ACC112 (cell line): ENCODE data around the gene PSMF1.

Experiments
- H2AFZ ChIP-seq: fragments of 200-600 bp; sonication (generic); one replicate; pipeline ENCODE4 v1.6.0; 2017; ENCODE audit warnings: antibody characterized with exemption, low read length; ENCODE audit not compliant: unreplicated experiment
- H3K27ac ChIP-seq: fragments of 200-600 bp; sonication (generic); 2 replicates; pipeline ENCODE4 v1.5.1; 2014; ENCODE audit warnings: low read depth, mild to moderate bottlenecking, antibody characterized with exemption, low read length, moderate library complexity
- H3K27me3 ChIP-seq: fragments of 200-600 bp; sonication (generic); 2 replicates; pipeline ENCODE4 v1.6.1; 2014; ENCODE audit warnings: mild to moderate bottlenecking, antibody characterized with exemption, low read length, moderate library complexity, mixed read lengths; ENCODE audit not compliant: insufficient read depth
- H3K36me3 ChIP-seq: fragments of 200-600 bp; sonication (generic); 2 replicates; pipeline ENCODE4 v1.6.1; 2016; ENCODE audit warnings: mild to moderate bottlenecking, antibody characterized with exemption, low read length, moderate library complexity, mixed read lengths; ENCODE audit not compliant: insufficient read depth
- H3K4me1 ChIP-seq: fragments of 200-600 bp; sonication (generic); one replicate; pipeline ENCODE4 v1.6.1; 2016; ENCODE audit warnings: low read length, mixed read lengths; ENCODE audit not compliant: insufficient read depth, unreplicated experiment, control insufficient read depth
- H3K4me3 ChIP-seq: fragments of 200-600 bp; sonication (generic); 2 replicates; pipeline ENCODE4 v1.5.1; 2014; ENCODE audit warnings: mild to moderate bottlenecking, low read depth, low read length
- H3K79me2 ChIP-seq: fragments of 200-600 bp; sonication (generic); one replicate; pipeline ENCODE4 v1.6.0; 2016; ENCODE audit warnings: low read length; ENCODE audit not compliant: control insufficient read depth, unreplicated experiment, insufficient read depth

Gene PSMF1

GRCh38 chr20:1101533-1101932 is 16.9 kb upstream of the PSMF1 start:
- Histone ChIP-seq H3K36me3 (no peaks in the 10 kb centered on the region), H3K79me2 (no peaks in the 10 kb centered on the region), H3K4me1 (no peaks in the 10 kb centered on the region), H3K27me3 (no peaks in the 10 kb centered on the region; the same call in 1 of the 2 replicates), H2AFZ (no peak overlapping the region), H3K27ac (no peak overlapping the region), H3K4me3 (no peak overlapping the region)

- Histone ChIP-seq H3K36me3 (no peaks in the 10 kb centered on the region), H3K79me2 (no peaks in the 10 kb centered on the region), H3K27me3 (no peaks in the 10 kb centered on the region; the same call in 1 of the 2 replicates), H3K4me1 (no peaks in the 10 kb centered on the region), H2AFZ (no peak overlapping the region), H3K27ac (no peak overlapping the region), H3K4me3 (no peak overlapping the region)
These were observed 16.4 kb upstream of the PSMF1 start for GRCh38 chr20:1102016-1102415.

- Histone ChIP-seq H3K4me1 (no peaks in the 10 kb centered on the region), H3K4me3 (no peak overlapping the region), H3K27me3 (no peaks in the 10 kb centered on the region), H3K27ac (no peak overlapping the region), H3K79me2 (no peaks in the 10 kb centered on the region), H3K36me3 (no peaks in the 10 kb centered on the region), H2AFZ (no peak overlapping the region)
These were observed 14.7 kb upstream of the PSMF1 start for GRCh38 chr20:1103751-1104150.

GRCh38 chr20:1105599-1106194 is 12.7 kb upstream of the PSMF1 start:
- no peaks in the 10 kb centered on the region for H3K4me1 ChIP-seq
- no peaks in the 10 kb centered on the region for H3K79me2 ChIP-seq
- H3K4me3 ChIP-seq: no peak overlapping the region
- no peak overlapping the region for H2AFZ ChIP-seq
- H3K27me3 ChIP-seq: no peaks in the 10 kb centered on the region
- no peaks in the 10 kb centered on the region for H3K36me3 ChIP-seq
- H3K27ac ChIP-seq: no peak overlapping the region

- H3K36me3 ChIP-seq: no peaks in the 10 kb centered on the region
- H3K79me2 ChIP-seq: no peaks in the 10 kb centered on the region
- H3K4me1 ChIP-seq: no peaks in the 10 kb centered on the region
- H2AFZ ChIP-seq: no peak overlapping the region
- H3K4me3 ChIP-seq: no peak overlapping the region
- H3K27ac ChIP-seq: no peak overlapping the region
- H3K27me3 ChIP-seq: no peaks in the 10 kb centered on the region
These were observed 11.2 kb upstream of the PSMF1 start for GRCh38 chr20:1107176-1107575.

GRCh38 chr20:1108437-1108920 is 9.9 kb upstream of the PSMF1 start:
- Histone ChIP-seq H2AFZ (no peak overlapping the region), H3K4me1 (no peaks in the 10 kb centered on the region), H3K79me2 (no peaks in the 10 kb centered on the region), H3K36me3 (no peaks in the 10 kb centered on the region), H3K4me3 (no peak overlapping the region), H3K27ac (no peak overlapping the region), H3K27me3 (no peaks in the 10 kb centered on the region)

- Histone ChIP-seq H3K36me3 (no peaks in the 10 kb centered on the region), H3K27me3 (no peaks in the 10 kb centered on the region), H3K27ac (no peak overlapping the region), H2AFZ (no peak overlapping the region), H3K4me3 (no peak overlapping the region), H3K79me2 (peaks cover 4% of the 10 kb centered on the region), H3K4me1 (no peaks in the 10 kb centered on the region)
These were observed 5.5 kb upstream of the PSMF1 start for GRCh38 chr20:1112908-1113307.

- H3K27ac ChIP-seq: no peak overlapping the region
- peak overlapping the region; percentile 89 for H2AFZ ChIP-seq
- peaks cover 47% of the 10 kb centered on the region for H3K79me2 ChIP-seq
- peaks cover 31% of the 10 kb centered on the region for H3K4me1 ChIP-seq
- no peaks in the 10 kb centered on the region for H3K27me3 ChIP-seq
- H3K4me3 ChIP-seq: peak overlapping the region; percentile 98
- H3K36me3 ChIP-seq: no peaks in the 10 kb centered on the region
These were observed 432 bp upstream of the PSMF1 start for GRCh38 chr20:1118004-1118335.

GRCh38 chr20:1119128-1119505 is 715 bp downstream of the PSMF1 start:
- H3K27me3 ChIP-seq: no peaks in the 10 kb centered on the region
- peaks cover 56% of the 10 kb centered on the region for H3K79me2 ChIP-seq
- H2AFZ ChIP-seq: peak overlapping the region; percentile 77
- H3K4me3 ChIP-seq: peak overlapping the region; percentile 98
- no peak overlapping the region for H3K27ac ChIP-seq
- no peaks in the 10 kb centered on the region for H3K36me3 ChIP-seq
- peaks cover 34% of the 10 kb centered on the region for H3K4me1 ChIP-seq

GRCh38 chr20:1119524-1119923 is 1.1 kb downstream of the PSMF1 start:
- H3K27ac ChIP-seq: no peak overlapping the region
- no peak overlapping the region for H2AFZ ChIP-seq
- H3K27me3 ChIP-seq: no peaks in the 10 kb centered on the region
- peaks cover 34% of the 10 kb centered on the region for H3K4me1 ChIP-seq
- no peaks in the 10 kb centered on the region for H3K36me3 ChIP-seq
- H3K4me3 ChIP-seq: peak overlapping the region; percentile 98
- peaks cover 60% of the 10 kb centered on the region for H3K79me2 ChIP-seq

GRCh38 chr20:1121429-1121828 is 3.0 kb downstream of the PSMF1 start:
- peaks cover 5% of the 10 kb centered on the region; the same call in 1 of the 2 replicates for H3K36me3 ChIP-seq
- no peaks in the 10 kb centered on the region for H3K27me3 ChIP-seq
- peaks cover 75% of the 10 kb centered on the region for H3K79me2 ChIP-seq
- H3K4me3 ChIP-seq: 0 out of 2 replicates have a peak overlapping the region, but pooled peaks have one; percentile 16
- peaks cover 34% of the 10 kb centered on the region for H3K4me1 ChIP-seq
- no peak overlapping the region for H2AFZ ChIP-seq
- H3K27ac ChIP-seq: peak overlapping the region; percentile 66; the same call in 1 of the 2 replicates
